HCT116 (cell line): ENCODE results near the gene NRXN2. TPM values are rescaled to one million over a fixed set of nuclear protein-coding genes. Genes with fewer than 3 reads are reported as not detected.

Source experiments
- ATAC-seq: fragments of 200-7000 bp; cut with Tn5 transposase; 2 replicates; pipeline ENCODE4 v1.9.1; 2020; ENCODE audit warnings: mild to moderate bottlenecking, moderate library complexity
- BruUV-seq: library from RNA; stranded (reverse); fragments of 400-500 nt; replicated peaks from 2 replicates; lab custom pipeline; 2021; lab: Mats Ljungman, UMichigan
- CTCF ChIA-PET: fragments of 300-600 bp; sonication (Branson Sonifier 250); formaldehyde crosslinking; loops from one replicate; lab custom pipeline; 2021; ENCODE audit warnings: antibody characterized with exemption; lab: Charles Lee
- POLR2A ChIA-PET: fragments of 300-600, 350-600 bp; sonication (Branson Sonifier 250); formaldehyde crosslinking; loops from one replicate; lab custom pipeline; 2021; ENCODE audit warnings: antibody characterized with exemption; lab: Charles Lee
- RAD21 ChIA-PET, 2 experiments: fragments of 300-600 bp; sonication (Branson Sonifier 250); formaldehyde crosslinking; loops; one replicate each; lab custom pipeline; 2023; ENCODE audit warnings: low total read pairs in 2 of 2; ENCODE audit not compliant: uncharacterized antibody in 2 of 2, unreplicated experiment in 2 of 2, low non-redundant PET in 1 of 2; lab: Charles Lee
- DNase-seq: peaks from one replicate; pipeline ENCODE4 v3.0.0-alpha.2; 2010; ENCODE audit warnings: low read depth, low spot score
- H2AFZ ChIP-seq: fragments of 200-600 bp; shearing (Covaris generic), sonication (generic); 2 replicates; pipeline ENCODE4 v1.6.1; 2017; ENCODE audit warnings: low read depth, mixed run types, mixed read lengths, antibody characterized with exemption, low read length; ENCODE audit not compliant: poor library complexity, severe bottlenecking
- H3K27ac ChIP-seq: 2 replicates; pipeline ENCODE4 v1.5.1; 2012; ENCODE audit warnings: low read depth, low read length
- H3K27me3 ChIP-seq: fragments of 200-600 bp; sonication (generic); 2 replicates; pipeline ENCODE4 v1.6.1; 2016; ENCODE audit warnings: mixed run types, low read length, mixed read lengths; ENCODE audit not compliant: insufficient read depth
- H3K36me3 ChIP-seq, 2 experiments: fragments of 200-500 bp in 1 of 2; fragments of 200-600 bp in 1 of 2; sonication (Bioruptor generic) in 1 of 2; sonication (generic) in 1 of 2; 2 replicates each; pipeline versions ENCODE4 v1.5.1 to v1.6.1; 2014 to 2016; ENCODE audit warnings: low read length in 2 of 2, inconsistent platforms in 1 of 2, mixed read lengths in 1 of 2, mixed run types in 1 of 2; ENCODE audit not compliant: insufficient read depth in 2 of 2, control insufficient read depth in 1 of 2
- H3K4me1 ChIP-seq, 2 experiments: fragments of 200-600 bp in 1 of 2; sonication (generic) in 1 of 2; 2 replicates each; pipeline versions ENCODE4 v1.5.1 to v1.6.1; 2012 to 2017; ENCODE audit warnings: low read length in 2 of 2, inconsistent platforms in 1 of 2, mild to moderate bottlenecking in 1 of 2, mixed read lengths in 1 of 2, mixed run types in 1 of 2, moderate library complexity in 1 of 2; ENCODE audit not compliant: insufficient read depth in 2 of 2, control insufficient read depth in 1 of 2
- H3K4me2 ChIP-seq: fragments of 200-600 bp; sonication (generic); 2 replicates; pipeline ENCODE4 v1.6.1; 2017; ENCODE audit warnings: mixed run types, low read length, mixed read lengths
- H3K4me3 ChIP-seq, 2 experiments: fragments of 200-600 bp in 1 of 2; sonication (generic) in 1 of 2; replicated peaks in 1 of 2; 2 replicates each; pipeline ENCODE4 v1.5.1; 2011 to 2016; ENCODE audit warnings: low read length in 2 of 2, control low read depth in 1 of 2, low read depth in 1 of 2, mild to moderate bottlenecking in 1 of 2, mixed read lengths in 1 of 2, mixed run types in 1 of 2
- H3K79me2 ChIP-seq: fragments of 200-600 bp; sonication (generic); 2 replicates; pipeline ENCODE4 v1.6.1; 2017; ENCODE audit warnings: mild to moderate bottlenecking, mixed run types, low read length, moderate library complexity, mixed read lengths; ENCODE audit not compliant: insufficient read depth
- H3K9ac ChIP-seq: fragments of 200-600 bp; sonication (generic); 2 replicates; pipeline ENCODE4 v1.6.1; 2016; ENCODE audit warnings: low read length, mixed read lengths
- H3K9me2 ChIP-seq: fragments of 200-600 bp; sonication (generic), shearing (Covaris generic); 2 replicates; pipeline ENCODE4 v1.6.1; 2017; ENCODE audit warnings: mixed run types, mild to moderate bottlenecking, moderate library complexity; ENCODE audit not compliant: insufficient read depth
- H3K9me3 ChIP-seq, 2 experiments: fragments of 200-500 bp in 1 of 2; fragments of 200-600 bp in 1 of 2; sonication (Bioruptor generic) in 1 of 2; sonication (generic) in 1 of 2; 2 replicates each; pipeline ENCODE4 v1.6.1; 2014 to 2017; ENCODE audit warnings: low read length in 2 of 2, mixed read lengths in 2 of 2, inconsistent platforms in 1 of 2, low read depth in 1 of 2, mild to moderate bottlenecking in 1 of 2, mixed run types in 1 of 2, moderate library complexity in 1 of 2; ENCODE audit not compliant: control insufficient read depth in 1 of 2, insufficient read depth in 1 of 2
- H4K20me1 ChIP-seq: fragments of 200-600 bp; sonication (generic), shearing (Covaris generic); 2 replicates; pipeline ENCODE4 v1.6.1; 2017; ENCODE audit warnings: mixed run types, mild to moderate bottlenecking, moderate library complexity; ENCODE audit not compliant: insufficient read depth
- CBX3 ChIP-seq: IDR thresholded peaks from 2 replicates; pipeline ENCODE4 v1.6.1; 2012; ENCODE audit warnings: low read depth
- CEBPB ChIP-seq: IDR thresholded peaks from 2 replicates; pipeline ENCODE4 v1.6.1; 2012; ENCODE audit warnings: low read depth
- EZH2phosphoT487 ChIP-seq: fragments of 200-600 bp; IDR thresholded peaks from 2 replicates; pipeline ENCODE4 v1.6.1; 2018; ENCODE audit warnings: antibody characterized with exemption, borderline replicate concordance
- FOSL1 ChIP-seq: IDR thresholded peaks from 2 replicates; pipeline ENCODE4 v1.6.1; 2012; ENCODE audit warnings: low read depth
- POLR2A ChIP-seq: IDR thresholded peaks from 2 replicates; pipeline ENCODE4 v1.7.0; 2011; ENCODE audit warnings: borderline replicate concordance; ENCODE audit not compliant: insufficient read depth, insufficient read length; ENCODE audit errors: extremely low read depth
- ZNF274 ChIP-seq: fragments of 200-500 bp; sonication (Bioruptor generic); IDR thresholded peaks from 2 replicates; pipeline ENCODE4 v1.6.1; 2014; ENCODE audit warnings: mild to moderate bottlenecking, low read depth, low read length, inconsistent platforms
- intact Hi-C: fragments of 100-400 bp; cut with micrococcal nuclease; formaldehyde crosslinking; loops from 2 replicates; pipeline ENCODE4 v1.10.0; 2022
- total RNA-seq: library from RNA; stranded (reverse); gene quantifications from one replicate; pipeline ENCODE4 v1.2.1, GENCODE V29; 2021; ENCODE audit not compliant: unreplicated experiment
- TF ChIP-seq, protein P1 (sequence below), 3 experiments: fragments of 200-600 bp in 1 of 3; sonication (generic) in 1 of 3; IDR thresholded peaks in 2 of 3; conservative IDR thresholded peaks in 1 of 3; 2 replicates each; pipeline ENCODE4 v1.5.1; 2012 to 2017; ENCODE audit warnings: low read depth in 2 of 3, low read length in 2 of 3, antibody characterized with exemption in 1 of 3, borderline replicate concordance in 1 of 3, control low read depth in 1 of 3, mild to moderate bottlenecking in 1 of 3, mixed read lengths in 1 of 3, mixed run types in 1 of 3, moderate library complexity in 1 of 3; ENCODE audit not compliant: insufficient read depth in 1 of 3
- TF ChIP-seq, protein P2 (sequence below): IDR thresholded peaks from 2 replicates; pipeline ENCODE4 v1.6.1; 2012; ENCODE audit warnings: low read depth

The NRXN2 gene
- total RNA-seq, 1 experiment from 2014 or later, result 1.5 TPM

DNA sequence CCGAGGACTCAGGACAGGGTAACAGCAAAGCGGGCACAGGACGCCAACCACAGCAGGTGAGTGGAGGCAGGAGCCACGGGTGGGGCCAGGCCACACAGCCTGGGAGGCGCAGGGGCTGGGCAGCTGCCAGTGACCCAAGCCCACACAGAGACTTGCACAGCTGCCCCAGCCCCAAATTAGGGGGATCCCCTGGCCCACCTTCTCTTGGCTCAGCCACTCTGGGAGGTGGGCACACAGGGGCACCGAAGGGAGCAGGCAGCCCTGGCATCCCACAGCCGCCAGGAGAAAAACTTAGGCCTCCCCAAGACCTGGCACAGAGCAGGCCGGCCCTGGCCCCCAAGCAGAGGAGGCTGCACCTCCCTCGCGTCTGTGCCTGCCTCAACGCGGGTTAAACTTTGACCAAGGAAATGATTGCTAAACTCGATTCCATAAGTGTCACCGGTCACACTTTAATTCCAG lies 132.2 kb downstream of the NRXN2 start, which contains the start of gene SLC22A12:
TSS of gene SLC22A12 (plus strand) at position 458 of the 459 bp plus-strand sequence. CDS start 337 bp downstream, outside the sequence.
- TF ChIP-seq POLR2A (no peak), FOSL1 (no peak), ZNF274 (no peak), CEBPB (no peak), CBX3 (no peak), EZH2phosphoT487 (no peak)
- TF ChIP-seq, protein P1, sequence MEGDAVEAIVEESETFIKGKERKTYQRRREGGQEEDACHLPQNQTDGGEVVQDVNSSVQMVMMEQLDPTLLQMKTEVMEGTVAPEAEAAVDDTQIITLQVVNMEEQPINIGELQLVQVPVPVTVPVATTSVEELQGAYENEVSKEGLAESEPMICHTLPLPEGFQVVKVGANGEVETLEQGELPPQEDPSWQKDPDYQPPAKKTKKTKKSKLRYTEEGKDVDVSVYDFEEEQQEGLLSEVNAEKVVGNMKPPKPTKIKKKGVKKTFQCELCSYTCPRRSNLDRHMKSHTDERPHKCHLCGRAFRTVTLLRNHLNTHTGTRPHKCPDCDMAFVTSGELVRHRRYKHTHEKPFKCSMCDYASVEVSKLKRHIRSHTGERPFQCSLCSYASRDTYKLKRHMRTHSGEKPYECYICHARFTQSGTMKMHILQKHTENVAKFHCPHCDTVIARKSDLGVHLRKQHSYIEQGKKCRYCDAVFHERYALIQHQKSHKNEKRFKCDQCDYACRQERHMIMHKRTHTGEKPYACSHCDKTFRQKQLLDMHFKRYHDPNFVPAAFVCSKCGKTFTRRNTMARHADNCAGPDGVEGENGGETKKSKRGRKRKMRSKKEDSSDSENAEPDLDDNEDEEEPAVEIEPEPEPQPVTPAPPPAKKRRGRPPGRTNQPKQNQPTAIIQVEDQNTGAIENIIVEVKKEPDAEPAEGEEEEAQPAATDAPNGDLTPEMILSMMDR (IDR thresholded peaks at IDR 0.05 in 2 of 3, conservative IDR thresholded peaks at IDR 0.05 in 1 of 3; ENCODE audit: borderline replicate concordance in 1 of 3, insufficient read depth in 1 of 3, low read depth in 2 of 3, low read length in 2 of 3), result no peak
- TF ChIP-seq, protein P2, sequence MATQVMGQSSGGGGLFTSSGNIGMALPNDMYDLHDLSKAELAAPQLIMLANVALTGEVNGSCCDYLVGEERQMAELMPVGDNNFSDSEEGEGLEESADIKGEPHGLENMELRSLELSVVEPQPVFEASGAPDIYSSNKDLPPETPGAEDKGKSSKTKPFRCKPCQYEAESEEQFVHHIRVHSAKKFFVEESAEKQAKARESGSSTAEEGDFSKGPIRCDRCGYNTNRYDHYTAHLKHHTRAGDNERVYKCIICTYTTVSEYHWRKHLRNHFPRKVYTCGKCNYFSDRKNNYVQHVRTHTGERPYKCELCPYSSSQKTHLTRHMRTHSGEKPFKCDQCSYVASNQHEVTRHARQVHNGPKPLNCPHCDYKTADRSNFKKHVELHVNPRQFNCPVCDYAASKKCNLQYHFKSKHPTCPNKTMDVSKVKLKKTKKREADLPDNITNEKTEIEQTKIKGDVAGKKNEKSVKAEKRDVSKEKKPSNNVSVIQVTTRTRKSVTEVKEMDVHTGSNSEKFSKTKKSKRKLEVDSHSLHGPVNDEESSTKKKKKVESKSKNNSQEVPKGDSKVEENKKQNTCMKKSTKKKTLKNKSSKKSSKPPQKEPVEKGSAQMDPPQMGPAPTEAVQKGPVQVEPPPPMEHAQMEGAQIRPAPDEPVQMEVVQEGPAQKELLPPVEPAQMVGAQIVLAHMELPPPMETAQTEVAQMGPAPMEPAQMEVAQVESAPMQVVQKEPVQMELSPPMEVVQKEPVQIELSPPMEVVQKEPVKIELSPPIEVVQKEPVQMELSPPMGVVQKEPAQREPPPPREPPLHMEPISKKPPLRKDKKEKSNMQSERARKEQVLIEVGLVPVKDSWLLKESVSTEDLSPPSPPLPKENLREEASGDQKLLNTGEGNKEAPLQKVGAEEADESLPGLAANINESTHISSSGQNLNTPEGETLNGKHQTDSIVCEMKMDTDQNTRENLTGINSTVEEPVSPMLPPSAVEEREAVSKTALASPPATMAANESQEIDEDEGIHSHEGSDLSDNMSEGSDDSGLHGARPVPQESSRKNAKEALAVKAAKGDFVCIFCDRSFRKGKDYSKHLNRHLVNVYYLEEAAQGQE, result no peak
- RAD21 ChIA-PET, result no interaction called here
- Histone ChIP-seq H3K9me3 (no peaks in the 10 kb centered on the region), H3K27me3 (no peaks in the 10 kb centered on the region), H3K27ac (no peak within 1 kb of the TSS), H3K36me3 (no peaks in the 10 kb centered on the region), H3K9ac (no peak within 1 kb of the TSS), H3K4me2 (no peak within 1 kb of the TSS), H3K4me1 (no peaks in the 10 kb centered on the region), H3K9me2 (no peaks in the 10 kb centered on the region), H4K20me1 (no peaks in the 10 kb centered on the region), H3K79me2 (no peaks in the 10 kb centered on the region), H2AFZ (no peak within 1 kb of the TSS), H3K4me3 (no peak within 1 kb of the TSS)
- DNase-seq (no peak), ATAC-seq (no peak)
- POLR2A ChIA-PET, result no interaction called here
- BruUV-seq, result no TSS peak
- CTCF ChIA-PET, result no interaction called here
- intact Hi-C loops, result no loop called here
